Stimulated activated naive CD4-positive, alpha-beta T cell treated with Interleukin-2 at 50 U/mL for 16 hours (primary cell): Measurements from ENCODE around the gene LMO1.

Experiments used
- DNase-seq: peaks from one replicate; lab custom pipeline; 2025; lab: John Stamatoyannopoulos, UW

LMO1 gene

GRCh38 chr11:8242499-8243280 lies 21.0 kb downstream of the LMO1 start:
- no peak for DNase-seq

- DNase-seq: no peak
Observed at GRCh38 chr11:8242118-8242475, 21.6 kb downstream of the LMO1 start.

GRCh38 chr11:8241373-8242117 lies 22.1 kb downstream of the LMO1 start:
- DNase-seq: no peak

GRCh38 chr11:8239536-8240228 lies 24.0 kb downstream of the LMO1 start:
- DNase-seq: no peak

GRCh38 chr11:8239040-8239439 lies 24.6 kb downstream of the LMO1 start:
- no peak for DNase-seq

GRCh38 chr11:8237453-8237852 lies 26.2 kb downstream of the LMO1 start:
- no peak for DNase-seq

GRCh38 chr11:8235925-8236324 lies 27.8 kb downstream of the LMO1 start:
- DNase-seq: no peak

GRCh38 chr11:8234910-8235309 lies 28.8 kb downstream of the LMO1 start:
- no peak for DNase-seq

- no peak for DNase-seq
Observed at GRCh38 chr11:8234425-8234821, 29.3 kb downstream of the LMO1 start.

GRCh38 chr11:8233691-8234424 lies 29.8 kb downstream of the LMO1 start:
- DNase-seq: no peak

GRCh38 chr11:8232849-8233606 lies 30.6 kb downstream of the LMO1 start:
- no peak for DNase-seq

- DNase-seq: no peak
Observed at GRCh38 chr11:8232414-8232813, 31.3 kb downstream of the LMO1 start.

GRCh38 chr11:8231979-8232378 lies 31.7 kb downstream of the LMO1 start:
- no peak for DNase-seq

- no peak for DNase-seq
Observed at GRCh38 chr11:8230921-8231847, 32.5 kb downstream of the LMO1 start.

- no peak for DNase-seq
Observed at GRCh38 chr11:8230178-8230859, 33.4 kb downstream of the LMO1 start.

GRCh38 chr11:8229299-8230177 lies 34.1 kb downstream of the LMO1 start:
- no peak for DNase-seq

GRCh38 chr11:8228231-8228630 lies 35.4 kb downstream of the LMO1 start:
- DNase-seq: no peak
